DMS 273 (cell line): ENCODE data around the gene NRTN.

Experiments
- DNase-seq: peaks from one replicate; lab custom pipeline; 2025; ENCODE audit not compliant: unreplicated experiment; lab: John Stamatoyannopoulos, UW

The NRTN gene

GRCh38 chr19:5789886-5790558 lies 14.8 kb upstream of the NRTN start:
- DNase-seq: no peak

- peak; percentile 99 for DNase-seq
Measured at GRCh38 chr19:5790559-5791520, 14.0 kb upstream of the NRTN start, which contains the start of gene DUS3L. Gene DUS3L, minus strand, starts transcription at chr19:5791163. Its CDS starts 22 bp downstream, at chr19:5791141.

- no peak for DNase-seq
Measured at GRCh38 chr19:5792224-5792623, 12.6 kb upstream of the NRTN start.

- no peak for DNase-seq
Measured at GRCh38 chr19:5793188-5793587, 11.7 kb upstream of the NRTN start.

- DNase-seq: no peak
Measured at GRCh38 chr19:5795382-5795919, 9.4 kb upstream of the NRTN start.

GRCh38 chr19:5798244-5798643 lies 6.6 kb upstream of the NRTN start:
- DNase-seq: no peak

- peak; percentile 69 for DNase-seq
Measured at GRCh38 chr19:5799247-5800241, 5.3 kb upstream of the NRTN start.

GRCh38 chr19:5800361-5801270 lies 4.3 kb upstream of the NRTN start:
- no peak for DNase-seq

- DNase-seq: peak; percentile 98
Measured at GRCh38 chr19:5801796-5802619, 2.9 kb upstream of the NRTN start.

- DNase-seq: no peak
Measured at GRCh38 chr19:5803441-5803751, 1.5 kb upstream of the NRTN start.

GRCh38 chr19:5803752-5804515 lies 933 bp upstream of the NRTN start:
- peak; percentile 99 for DNase-seq

- DNase-seq: peak; percentile 93
Measured at GRCh38 chr19:5805462-5806132, 730 bp downstream of the NRTN start.

GRCh38 chr19:5806133-5806489 lies 1.2 kb downstream of the NRTN start:
- no peak for DNase-seq

GRCh38 chr19:5806905-5807304 lies 2.0 kb downstream of the NRTN start:
- DNase-seq: no peak

GRCh38 chr19:5808120-5808816 lies 3.4 kb downstream of the NRTN start:
- no peak for DNase-seq

- no peak for DNase-seq
Measured at GRCh38 chr19:5809053-5809452, 4.2 kb downstream of the NRTN start.

GRCh38 chr19:5809469-5809868 lies 4.6 kb downstream of the NRTN start:
- DNase-seq: no peak
